ENCODE measurements around the gene SLC22A9.

Gene SLC22A9

DNA sequence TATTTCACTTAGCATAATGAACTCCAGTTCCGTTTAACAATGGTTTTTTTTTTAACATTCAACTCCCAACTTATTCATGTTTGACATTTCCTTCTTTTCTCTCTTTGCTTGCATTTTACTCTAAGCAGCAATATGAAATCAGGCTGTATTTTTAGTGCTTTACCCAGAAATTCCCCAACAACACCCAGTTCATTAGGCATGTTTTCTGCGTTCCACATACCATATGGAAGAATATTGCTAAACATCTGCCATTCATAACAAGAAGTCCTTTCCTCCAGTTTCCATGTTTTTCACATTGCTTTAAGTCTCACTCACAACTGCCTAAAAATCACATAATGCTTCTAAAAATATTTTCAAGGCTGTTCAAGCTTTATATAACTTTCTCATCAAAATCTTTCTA lies 75.5 kb downstream of the SLC22A9 start:
- no peak for DNase-seq (ENCODE audit: low read depth in 2 of 2)

DNA sequence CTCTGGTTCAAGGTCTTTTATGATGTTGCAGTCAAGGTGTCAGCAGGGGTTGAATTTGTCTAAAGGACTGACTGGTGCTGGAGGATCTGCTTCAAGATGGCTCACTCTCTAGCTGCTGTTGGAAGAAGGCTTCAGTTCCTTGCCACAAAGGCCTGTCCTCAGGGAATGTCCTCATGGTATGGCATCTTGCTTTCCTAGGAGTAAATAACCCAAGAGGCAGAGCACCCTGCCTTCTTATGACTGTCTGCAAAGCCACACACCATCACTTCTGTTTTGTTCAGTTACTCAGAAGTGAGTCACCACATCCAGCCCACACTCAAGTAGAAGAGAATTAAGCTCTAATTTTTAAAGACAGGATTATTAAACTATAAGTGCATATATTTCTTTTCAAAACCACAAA lies 76.1 kb downstream of the SLC22A9 start:
- no peak for DNase-seq (ENCODE audit: low read depth in 2 of 2)

DNA sequence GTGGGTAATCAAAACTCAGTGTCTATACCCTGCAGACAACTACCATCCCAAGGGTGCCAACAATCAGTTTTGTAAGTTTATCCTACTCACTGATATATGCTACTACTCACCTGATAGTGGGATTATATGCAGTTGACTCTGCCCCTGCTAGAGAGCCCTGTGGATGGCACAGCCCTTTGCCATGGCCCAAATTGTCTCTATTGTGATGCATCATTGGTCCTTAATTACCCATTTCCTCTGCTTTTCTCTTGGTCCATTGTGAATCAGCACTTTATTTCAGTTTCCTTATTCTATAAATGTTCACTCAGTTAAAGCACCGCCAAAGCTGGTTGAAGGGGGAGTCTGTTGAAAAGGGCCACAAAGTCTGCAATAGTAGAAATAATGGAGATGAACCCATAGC lies 79.1 kb downstream of the SLC22A9 start:
- DNase-seq (ENCODE audit: low read depth in 2 of 2) = no peak

DNA sequence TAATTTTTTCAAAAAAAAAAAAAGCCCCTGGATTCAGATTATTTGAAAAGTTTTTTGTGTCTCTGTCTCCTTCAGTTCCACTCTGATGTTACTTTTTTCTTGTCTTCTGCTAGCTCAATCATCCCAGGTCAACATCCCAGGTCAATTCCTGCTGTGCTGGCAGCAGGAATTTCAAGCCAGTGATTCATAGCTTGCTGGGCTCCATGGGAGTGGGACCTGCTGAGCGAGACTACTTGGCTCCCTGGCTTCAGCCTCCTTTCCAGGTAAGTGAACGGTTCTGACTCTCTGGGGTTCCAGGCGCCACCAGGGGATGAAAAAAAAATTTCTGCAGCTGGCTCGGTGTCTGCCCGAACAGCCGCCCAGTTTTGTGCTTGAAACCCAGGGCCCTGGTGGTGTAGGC lies 90.0 kb downstream of the SLC22A9 start:
- DNase-seq (ENCODE audit: low read depth in 2 of 2) = no peak

Measured in activated CD4-positive, alpha-beta T cell treated with anti-CD3 and anti-CD28 coated beads for 24 hours (primary cell).